ENCODE results near the gene PDE7B. TPM values are rescaled to one million over a fixed set of nuclear protein-coding genes. Genes with fewer than 3 reads are reported as not detected.
"Not testable (repeated sequence)": the region's sequence is repeated elsewhere in the genome, so short reads cannot be mapped to it uniquely, and the experiment has no call there.

PDE7B gene
- total RNA-seq, 1 donor: 0.42 TPM

- no peaks in the 10 kb centered on the region for H3K4me1 ChIP-seq (ENCODE audit: insufficient read depth, low read length)
- H3K27me3 ChIP-seq (ENCODE audit: insufficient read depth, low read length): peaks cover 3% of the 10 kb centered on the region
- no peak overlapping the region for H3K4me3 ChIP-seq (ENCODE audit: low read length)
- no peaks in the 10 kb centered on the region for H3K9me3 ChIP-seq (ENCODE audit: low read depth, low read length)
Measured at GRCh38 chr6:135830452-135830881, 21.0 kb upstream of the PDE7B start.

DNA sequence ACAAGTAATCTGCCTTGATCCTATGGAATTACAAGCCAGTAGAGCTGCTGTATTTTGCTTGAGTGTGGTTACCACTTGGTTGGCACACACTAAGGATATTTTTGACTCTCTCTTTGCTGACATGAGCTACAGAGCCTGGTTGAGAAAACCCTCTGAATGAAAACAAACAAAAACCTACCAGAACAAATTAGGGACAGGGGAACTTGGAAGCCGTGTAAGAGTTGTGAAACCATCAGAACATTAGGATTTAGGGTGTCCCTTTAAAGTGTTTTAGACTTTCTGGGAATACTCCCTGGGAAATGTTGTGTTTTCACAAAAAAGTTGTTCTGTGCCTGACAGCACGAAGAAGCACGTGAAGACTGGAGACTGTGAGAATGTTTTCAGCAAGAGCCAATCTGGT, 20.5 kb upstream of the PDE7B start:
- Histone ChIP-seq H3K27me3 (ENCODE audit: insufficient read depth, low read length) (peaks cover 3% of the 10 kb centered on the region), H3K4me1 (ENCODE audit: insufficient read depth, low read length) (no peaks in the 10 kb centered on the region), H3K4me3 (ENCODE audit: low read length) (no peak overlapping the region), H3K9me3 (ENCODE audit: low read depth, low read length) (no peaks in the 10 kb centered on the region)

GRCh38 chr6:135832166-135832565, 19.3 kb upstream of the PDE7B start:
- H3K4me3 ChIP-seq (ENCODE audit: low read length): no peak overlapping the region
- no peaks in the 10 kb centered on the region for H3K4me1 ChIP-seq (ENCODE audit: insufficient read depth, low read length)

DNA sequence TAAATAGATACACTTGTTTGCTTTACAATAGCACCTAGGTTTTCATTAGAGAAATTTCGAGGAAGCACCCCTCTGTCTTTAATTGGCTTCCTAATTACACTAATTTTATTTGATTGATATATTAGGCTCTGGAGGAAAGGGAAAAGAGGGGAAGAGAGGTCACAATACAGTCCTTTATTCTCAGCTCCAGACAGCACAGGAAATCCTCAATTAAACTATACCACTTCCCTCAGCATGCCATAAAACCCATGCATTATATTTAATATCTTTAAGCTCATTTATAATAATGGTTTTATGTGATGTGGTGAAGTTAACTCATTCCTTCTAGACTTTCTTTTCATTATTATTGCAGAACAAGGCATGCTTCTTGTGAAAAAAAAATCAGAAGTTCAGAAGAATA, 17.7 kb upstream of the PDE7B start:
- Histone ChIP-seq H3K4me3 (ENCODE audit: low read length) (no peak overlapping the region), H3K9me3 (ENCODE audit: low read depth, low read length) (no peaks in the 10 kb centered on the region), H3K4me1 (ENCODE audit: insufficient read depth, low read length) (no peaks in the 10 kb centered on the region), H3K27me3 (ENCODE audit: insufficient read depth, low read length) (peaks cover 3% of the 10 kb centered on the region)

More at GRCh38 chr6:135832166-135832565, 19.3 kb upstream of the PDE7B start:
- Histone ChIP-seq H3K9me3 (ENCODE audit: low read depth, low read length) (no peaks in the 10 kb centered on the region), H3K27me3 (ENCODE audit: insufficient read depth, low read length) (peaks cover 3% of the 10 kb centered on the region)

- Histone ChIP-seq H3K4me1 (ENCODE audit: insufficient read depth, low read length) (no peaks in the 10 kb centered on the region), H3K27me3 (ENCODE audit: insufficient read depth, low read length) (peaks cover 3% of the 10 kb centered on the region)
Measured at GRCh38 chr6:135837735-135838449, 13.6 kb upstream of the PDE7B start.

GRCh38 chr6:135839121-135839520, 12.4 kb upstream of the PDE7B start:
- no peaks in the 10 kb centered on the region for H3K27me3 ChIP-seq (ENCODE audit: insufficient read depth, low read length)
- no peaks in the 10 kb centered on the region for H3K4me1 ChIP-seq (ENCODE audit: insufficient read depth, low read length)
- H3K4me3 ChIP-seq (ENCODE audit: low read length): no peak overlapping the region
- H3K9me3 ChIP-seq (ENCODE audit: low read depth, low read length): no peaks in the 10 kb centered on the region

More at GRCh38 chr6:135837735-135838449, 13.6 kb upstream of the PDE7B start:
- no peaks in the 10 kb centered on the region for H3K9me3 ChIP-seq (ENCODE audit: low read depth, low read length)
- H3K4me3 ChIP-seq (ENCODE audit: low read length): no peak overlapping the region

DNA sequence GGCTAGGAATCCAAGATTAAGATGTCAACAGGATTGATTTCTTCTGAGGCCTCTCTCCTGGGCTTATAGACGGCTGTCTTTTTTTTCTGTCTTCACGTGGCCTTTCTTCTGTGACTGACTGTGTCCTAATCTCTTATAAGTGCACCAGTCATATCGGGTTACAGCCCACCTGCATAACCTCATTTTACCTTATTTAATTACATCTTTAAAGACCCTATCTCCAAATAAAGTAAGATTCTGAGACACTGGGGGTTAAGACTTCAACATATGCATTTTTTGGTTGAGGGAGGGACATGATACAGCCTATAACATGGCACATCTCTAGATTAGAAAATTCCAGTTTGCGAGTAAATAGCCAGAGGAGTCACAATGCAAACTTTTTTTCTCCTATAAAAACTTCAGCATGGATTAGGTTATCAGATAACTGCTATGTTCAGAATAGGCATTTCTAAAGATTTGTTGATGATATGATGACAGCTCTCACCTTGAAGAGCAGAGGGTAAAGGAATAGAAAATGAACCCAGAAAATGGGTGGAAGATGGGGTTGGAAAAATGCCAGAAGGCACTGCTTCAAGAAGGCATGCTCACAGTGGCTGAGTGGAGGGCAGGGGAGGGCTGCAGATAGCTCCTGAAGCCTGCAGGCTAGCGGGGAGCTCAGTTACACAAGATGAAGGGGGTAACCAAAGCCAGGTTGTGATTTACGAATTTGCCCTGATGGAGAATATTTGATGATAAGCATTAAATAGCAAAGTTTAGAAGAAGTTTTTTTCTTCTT, 8.7 kb upstream of the PDE7B start:
- H3K27me3 ChIP-seq (ENCODE audit: insufficient read depth, low read length): no peaks in the 10 kb centered on the region
- H3K9me3 ChIP-seq (ENCODE audit: low read depth, low read length): no peaks in the 10 kb centered on the region
- no peaks in the 10 kb centered on the region for H3K4me1 ChIP-seq (ENCODE audit: insufficient read depth, low read length)
- no peak overlapping the region for H3K4me3 ChIP-seq (ENCODE audit: low read length)

DNA sequence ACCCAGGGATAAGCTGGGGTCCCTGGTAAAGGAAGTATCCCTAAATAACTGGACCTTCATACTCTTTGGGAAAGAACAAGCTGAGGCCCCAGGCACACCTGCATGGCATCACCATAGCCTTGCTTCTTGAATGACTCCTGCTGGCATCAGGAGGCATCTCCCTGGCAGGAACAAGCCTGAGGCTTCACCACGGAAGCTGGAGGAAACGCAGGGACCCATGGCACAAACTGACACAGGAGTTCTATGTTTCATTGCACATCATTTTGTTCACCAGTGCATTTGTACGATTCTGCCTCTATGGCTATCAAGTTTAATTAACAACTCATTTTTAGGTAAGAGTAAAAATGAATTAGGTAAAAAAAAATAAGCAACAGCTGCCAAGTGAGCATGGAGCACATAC, 619 bp upstream of the PDE7B start:
- Histone ChIP-seq H3K27me3 (ENCODE audit: insufficient read depth, low read length) (no peaks in the 10 kb centered on the region), H3K4me1 (ENCODE audit: insufficient read depth, low read length) (peaks cover 20% of the 10 kb centered on the region), H3K4me3 (ENCODE audit: low read length) (no peak overlapping the region), H3K9me3 (ENCODE audit: low read depth, low read length) (no peaks in the 10 kb centered on the region)

GRCh38 chr6:135852746-135853145, 1.2 kb downstream of the PDE7B start:
- Histone ChIP-seq H3K4me3 (ENCODE audit: low read length) (no peak overlapping the region), H3K27me3 (ENCODE audit: insufficient read depth, low read length) (no peaks in the 10 kb centered on the region), H3K9me3 (ENCODE audit: low read depth, low read length) (no peaks in the 10 kb centered on the region), H3K4me1 (ENCODE audit: insufficient read depth, low read length) (peaks cover 20% of the 10 kb centered on the region)

- no peaks in the 10 kb centered on the region for H3K9me3 ChIP-seq (ENCODE audit: low read depth, low read length)
- no peaks in the 10 kb centered on the region for H3K27me3 ChIP-seq (ENCODE audit: insufficient read depth, low read length)
- H3K4me3 ChIP-seq (ENCODE audit: low read length): no peak overlapping the region
- peaks cover 20% of the 10 kb centered on the region for H3K4me1 ChIP-seq (ENCODE audit: insufficient read depth, low read length)
Measured at GRCh38 chr6:135853227-135853626, 1.7 kb downstream of the PDE7B start.

DNA sequence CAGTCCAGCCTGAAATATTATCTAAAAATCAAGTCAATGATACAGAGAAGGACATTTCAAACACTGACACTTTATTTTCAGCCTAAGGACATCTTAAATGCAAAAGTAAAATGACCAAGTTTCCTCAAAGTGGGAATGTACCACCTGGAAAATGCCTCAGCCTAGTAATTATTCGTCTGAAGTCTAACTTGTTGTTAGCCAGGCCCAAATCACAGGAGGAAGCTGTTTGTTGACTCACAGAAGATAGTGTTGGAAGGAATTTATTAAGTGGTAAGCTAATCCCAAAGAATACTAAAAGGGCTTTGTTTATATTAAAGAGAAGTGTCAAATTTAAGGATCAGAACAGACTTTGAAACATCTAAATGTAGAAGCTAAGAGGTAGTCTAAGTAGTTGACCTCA, 2.5 kb downstream of the PDE7B start:
- Histone ChIP-seq H3K4me1 (ENCODE audit: insufficient read depth, low read length) (peaks cover 20% of the 10 kb centered on the region), H3K9me3 (ENCODE audit: low read depth, low read length) (no peaks in the 10 kb centered on the region), H3K27me3 (ENCODE audit: insufficient read depth, low read length) (no peaks in the 10 kb centered on the region), H3K4me3 (ENCODE audit: low read length) (no peak overlapping the region)

GRCh38 chr6:135854799-135855198, 3.3 kb downstream of the PDE7B start:
- peaks cover 20% of the 10 kb centered on the region for H3K4me1 ChIP-seq (ENCODE audit: insufficient read depth, low read length)
- H3K4me3 ChIP-seq (ENCODE audit: low read length): no peak overlapping the region
- H3K27me3 ChIP-seq (ENCODE audit: insufficient read depth, low read length): no peaks in the 10 kb centered on the region
- no peaks in the 10 kb centered on the region for H3K9me3 ChIP-seq (ENCODE audit: low read depth, low read length)

GRCh38 chr6:135858931-135859330, 7.4 kb downstream of the PDE7B start:
- no peaks in the 10 kb centered on the region for H3K9me3 ChIP-seq (ENCODE audit: low read depth, low read length)
- no peak overlapping the region for H3K4me3 ChIP-seq (ENCODE audit: low read length)
- no peaks in the 10 kb centered on the region for H3K27me3 ChIP-seq (ENCODE audit: insufficient read depth, low read length)
- no peaks in the 10 kb centered on the region for H3K4me1 ChIP-seq (ENCODE audit: insufficient read depth, low read length)

DNA sequence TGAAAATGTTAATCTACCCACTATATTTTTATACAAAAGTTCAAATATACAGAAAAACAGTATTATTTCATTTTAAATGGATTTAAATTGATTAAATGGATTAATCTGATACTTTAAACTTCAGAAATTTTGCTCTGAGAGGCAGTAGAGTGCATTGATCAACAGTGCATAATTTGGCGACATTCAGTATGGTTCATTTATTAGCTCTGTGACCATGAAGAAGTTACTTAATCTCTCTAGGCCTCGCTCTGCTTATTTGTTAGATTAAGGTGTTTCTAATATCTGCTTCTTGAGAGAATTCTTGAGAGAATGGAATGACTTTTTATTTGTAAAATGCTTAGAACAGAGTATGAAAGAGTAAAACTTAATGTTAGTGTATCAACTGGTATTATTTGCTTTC, 8.9 kb downstream of the PDE7B start:
- H3K27me3 ChIP-seq (ENCODE audit: insufficient read depth, low read length): no peaks in the 10 kb centered on the region
- H3K9me3 ChIP-seq (ENCODE audit: low read depth, low read length): no peaks in the 10 kb centered on the region
- no peaks in the 10 kb centered on the region for H3K4me1 ChIP-seq (ENCODE audit: insufficient read depth, low read length)
- no peak overlapping the region for H3K4me3 ChIP-seq (ENCODE audit: low read length)

- no peaks in the 10 kb centered on the region for H3K9me3 ChIP-seq (ENCODE audit: low read depth, low read length)
- no peaks in the 10 kb centered on the region for H3K4me1 ChIP-seq (ENCODE audit: insufficient read depth, low read length)
- no peak overlapping the region for H3K4me3 ChIP-seq (ENCODE audit: low read length)
- no peaks in the 10 kb centered on the region for H3K27me3 ChIP-seq (ENCODE audit: insufficient read depth, low read length)
Measured at GRCh38 chr6:135861189-135861588, 9.7 kb downstream of the PDE7B start.

GRCh38 chr6:135864929-135865328, 13.4 kb downstream of the PDE7B start:
- not testable (repeated sequence) for H3K4me1 ChIP-seq (ENCODE audit: insufficient read depth, low read length); H3K27me3 ChIP-seq (ENCODE audit: insufficient read depth, low read length); H3K4me3 ChIP-seq (ENCODE audit: low read length); H3K9me3 ChIP-seq (ENCODE audit: low read depth, low read length)
